Sigmoid colon (tissue), 3 donors: ENCODE measurements around the gene MPPE1.

Experiments used
- POLR2A ChIP-seq, 2 donors: fragments of 450-650 bp; IDR thresholded peaks; one replicate each; pipeline ENCODE4 v1.6.1; 2016; ENCODE audit warnings: antibody characterized with exemption in 2 of 2, mild to moderate bottlenecking in 2 of 2, moderate library complexity in 2 of 2
- TF ChIP-seq, protein P1 (sequence below), 4 experiments: fragments of 450-650 bp in 3 of 4; fragments of 200-600 bp in 1 of 4; IDR thresholded peaks; one replicate each; pipeline ENCODE4 v1.5.1; 2016 to 2019; ENCODE audit warnings: antibody characterized with exemption in 4 of 4, mild to moderate bottlenecking in 3 of 4, moderate library complexity in 2 of 4

DNA sequence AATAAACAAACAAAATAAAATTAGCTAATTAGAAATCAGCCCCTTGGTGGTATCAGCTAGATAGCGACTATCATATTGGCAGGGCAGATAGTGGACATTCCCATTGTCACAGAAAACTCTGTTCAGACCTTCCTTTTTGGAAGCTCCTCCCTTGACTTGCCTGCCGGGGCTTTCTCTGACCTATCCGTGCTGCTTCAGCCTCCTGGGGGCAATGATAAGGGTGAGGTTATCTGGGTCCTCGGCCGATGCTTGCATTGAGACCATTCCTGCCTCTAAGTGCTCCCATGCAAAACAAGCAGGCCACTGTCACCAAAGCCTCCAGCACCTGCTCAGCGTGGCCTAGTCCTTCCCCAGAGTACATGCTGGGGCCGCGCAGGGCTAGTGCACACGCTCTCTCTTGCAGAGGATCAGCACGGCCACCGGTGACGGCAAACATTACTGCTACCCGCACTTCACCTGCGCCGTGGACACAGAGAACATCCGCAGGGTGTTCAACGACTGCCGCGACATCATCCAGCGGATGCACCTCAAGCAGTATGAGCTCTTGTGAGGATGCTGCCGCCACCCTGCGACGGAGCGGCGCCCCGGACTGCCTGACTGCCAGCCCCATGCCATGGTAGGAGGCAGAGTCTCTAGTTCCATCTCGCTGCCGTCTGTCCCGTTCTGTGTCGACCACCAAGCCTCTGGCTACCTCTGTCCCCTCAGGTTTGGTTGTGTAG is 27.4 kb downstream of the MPPE1 start:
- TF ChIP-seq, protein P1, sequence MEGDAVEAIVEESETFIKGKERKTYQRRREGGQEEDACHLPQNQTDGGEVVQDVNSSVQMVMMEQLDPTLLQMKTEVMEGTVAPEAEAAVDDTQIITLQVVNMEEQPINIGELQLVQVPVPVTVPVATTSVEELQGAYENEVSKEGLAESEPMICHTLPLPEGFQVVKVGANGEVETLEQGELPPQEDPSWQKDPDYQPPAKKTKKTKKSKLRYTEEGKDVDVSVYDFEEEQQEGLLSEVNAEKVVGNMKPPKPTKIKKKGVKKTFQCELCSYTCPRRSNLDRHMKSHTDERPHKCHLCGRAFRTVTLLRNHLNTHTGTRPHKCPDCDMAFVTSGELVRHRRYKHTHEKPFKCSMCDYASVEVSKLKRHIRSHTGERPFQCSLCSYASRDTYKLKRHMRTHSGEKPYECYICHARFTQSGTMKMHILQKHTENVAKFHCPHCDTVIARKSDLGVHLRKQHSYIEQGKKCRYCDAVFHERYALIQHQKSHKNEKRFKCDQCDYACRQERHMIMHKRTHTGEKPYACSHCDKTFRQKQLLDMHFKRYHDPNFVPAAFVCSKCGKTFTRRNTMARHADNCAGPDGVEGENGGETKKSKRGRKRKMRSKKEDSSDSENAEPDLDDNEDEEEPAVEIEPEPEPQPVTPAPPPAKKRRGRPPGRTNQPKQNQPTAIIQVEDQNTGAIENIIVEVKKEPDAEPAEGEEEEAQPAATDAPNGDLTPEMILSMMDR (IDR thresholded peaks at IDR 0.05): no peak
- no peak for TF ChIP-seq POLR2A (IDR thresholded peaks at IDR 0.05)
